ENCODE measurements around the gene MRPL52. TPM values are rescaled to one million over a fixed set of nuclear protein-coding genes. Genes with fewer than 3 reads are reported as not detected.

MRPL52 gene
- total and polyA plus RNA-seq, 2 experiments from 2014 or later = 44.3 to 230 TPM

DNA sequence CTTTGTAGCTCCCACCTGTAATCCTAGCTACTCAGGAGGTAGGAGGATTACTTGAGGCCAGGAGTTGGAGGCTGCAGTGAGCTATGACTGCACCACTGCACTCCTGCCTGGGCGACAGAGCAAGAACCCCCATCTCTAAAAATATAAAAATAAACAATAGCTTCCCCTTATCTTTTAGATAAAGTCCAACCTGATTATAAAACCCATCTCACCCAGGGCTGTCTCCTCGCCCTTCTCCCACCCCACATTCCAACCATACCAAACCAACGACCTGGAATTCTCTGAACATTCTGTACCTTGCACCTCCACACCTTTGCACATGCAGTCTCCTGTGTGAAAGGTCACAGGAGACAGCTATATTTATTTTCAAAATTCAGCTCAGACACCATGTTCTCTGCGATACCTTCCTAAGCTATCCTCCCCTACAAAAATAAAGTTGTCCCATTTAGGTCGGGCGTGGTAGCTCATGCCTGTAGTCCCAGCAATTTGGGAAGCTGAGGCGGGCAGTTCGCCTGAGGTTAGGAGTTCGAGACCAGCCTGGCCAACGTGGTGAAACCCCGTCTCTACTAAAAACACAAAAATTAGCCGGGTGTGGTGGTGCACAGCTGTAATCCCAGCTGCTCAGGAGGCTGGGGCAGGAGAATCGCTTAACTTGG lies 22.1 kb upstream of the MRPL52 start:
- H3K4me2 ChIP-seq (ENCODE audit: unreplicated experiment) = no peak overlapping the region
- in situ Hi-C loops (cut with MboI) = no loop called here
- no peak overlapping the region for H3K4me3 ChIP-seq
- H3K9me3 ChIP-seq (ENCODE audit: low read depth) = no peaks in the 10 kb centered on the region
- H3K27me3 ChIP-seq (replicated peaks; ENCODE audit: insufficient read depth) = no peaks in the 10 kb centered on the region
- H2AFZ ChIP-seq = no peak overlapping the region
- no peaks in the 10 kb centered on the region for H3K4me1 ChIP-seq (ENCODE audit: insufficient read depth)
- no peak for DNase-seq
- 66 to 71% methylated on average over 13 of the region's 13 CpGs for WGBS, 2 experiments (ENCODE audit: low coverage in 1 of 2, low lambda C conversion rate in 2 of 2, missing lambda C conversion rate in 2 of 2)
- H3K9ac ChIP-seq = no peak overlapping the region
- no peaks in the 10 kb centered on the region for H3K36me3 ChIP-seq (ENCODE audit: low read depth)
- TF ChIP-seq EZH2 (IDR thresholded peaks at IDR 0.05; ENCODE audit: insufficient read depth, poor library complexity, severe bottlenecking) = no peak
- TF ChIP-seq EZH2phosphoT487 (IDR thresholded peaks at IDR 0.05; ENCODE audit: insufficient read depth, low read depth) = no peak
- no peaks in the 10 kb centered on the region for H3F3A ChIP-seq (ENCODE audit: insufficient read depth)
- no peaks in the 10 kb centered on the region for H3K9me2 ChIP-seq (ENCODE audit: insufficient read depth)
- no peaks in the 10 kb centered on the region for H3K79me2 ChIP-seq (ENCODE audit: insufficient read depth)
- no peak overlapping the region for H3K27ac ChIP-seq
- H4K20me1 ChIP-seq (ENCODE audit: insufficient read depth) = no peaks in the 10 kb centered on the region

DNA sequence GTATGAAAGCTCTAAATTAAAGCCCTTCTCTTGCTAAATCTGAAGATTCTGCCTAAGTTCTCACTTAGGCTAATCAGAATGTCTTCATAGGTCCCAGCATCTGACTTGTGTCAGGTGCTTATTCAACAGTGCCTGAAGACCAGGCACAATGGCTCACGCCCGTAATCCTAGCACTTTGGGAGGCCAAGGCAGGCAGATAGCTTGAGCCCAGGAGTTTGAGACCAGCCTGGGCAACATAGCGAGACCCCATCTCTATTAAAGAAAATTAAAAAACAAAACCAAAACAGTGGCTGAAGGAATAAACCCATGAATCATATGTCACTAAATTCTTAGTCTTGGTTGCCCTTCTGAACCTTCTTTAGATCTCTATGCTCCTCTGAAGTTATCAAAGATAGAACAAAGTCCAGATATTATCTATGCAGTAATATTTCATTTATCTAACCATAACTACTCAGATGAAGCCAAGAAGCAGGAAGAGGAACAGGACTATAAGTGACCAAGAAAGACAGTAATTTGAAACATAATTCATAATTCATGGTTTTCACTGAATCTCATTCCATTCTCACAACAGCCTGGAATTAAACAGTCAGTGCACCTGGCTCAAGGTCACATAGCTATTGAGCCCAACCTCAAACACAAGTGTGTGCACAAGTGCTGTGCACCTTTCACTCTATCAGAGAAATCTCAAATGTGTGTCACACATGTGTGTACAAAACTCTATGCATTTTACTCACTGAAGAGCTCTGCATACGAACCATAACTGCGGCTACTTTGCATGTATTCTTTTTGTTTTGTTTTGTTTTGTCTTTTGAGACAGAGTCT lies 21.1 kb upstream of the MRPL52 start:
- no peaks in the 10 kb centered on the region for H3K9me2 ChIP-seq (ENCODE audit: insufficient read depth)
- H3K27me3 ChIP-seq (replicated peaks; ENCODE audit: insufficient read depth) = no peaks in the 10 kb centered on the region
- no peak overlapping the region for H3K27ac ChIP-seq
- no peak for DNase-seq
- TF ChIP-seq EZH2phosphoT487 (IDR thresholded peaks at IDR 0.05; ENCODE audit: insufficient read depth, low read depth) = no peak
- TF ChIP-seq EZH2 (IDR thresholded peaks at IDR 0.05; ENCODE audit: insufficient read depth, poor library complexity, severe bottlenecking) = no peak
- H4K20me1 ChIP-seq (ENCODE audit: insufficient read depth) = no peaks in the 10 kb centered on the region
- WGBS, 2 experiments (ENCODE audit: low coverage in 1 of 2, low lambda C conversion rate in 2 of 2, missing lambda C conversion rate in 2 of 2) = 58 to 65% methylated on average over 5 of the region's 5 CpGs
- no peak overlapping the region for H3K9ac ChIP-seq
- H3F3A ChIP-seq (ENCODE audit: insufficient read depth) = no peaks in the 10 kb centered on the region
- no peak overlapping the region for H3K4me3 ChIP-seq
- no peak overlapping the region for H3K4me2 ChIP-seq (ENCODE audit: unreplicated experiment)
- in situ Hi-C loops (cut with MboI) = no loop called here
- no peaks in the 10 kb centered on the region for H3K4me1 ChIP-seq (ENCODE audit: insufficient read depth)
- no peaks in the 10 kb centered on the region for H3K79me2 ChIP-seq (ENCODE audit: insufficient read depth)
- no peak overlapping the region for H2AFZ ChIP-seq
- H3K36me3 ChIP-seq (ENCODE audit: low read depth) = no peaks in the 10 kb centered on the region
- H3K9me3 ChIP-seq (ENCODE audit: low read depth) = no peaks in the 10 kb centered on the region

DNA sequence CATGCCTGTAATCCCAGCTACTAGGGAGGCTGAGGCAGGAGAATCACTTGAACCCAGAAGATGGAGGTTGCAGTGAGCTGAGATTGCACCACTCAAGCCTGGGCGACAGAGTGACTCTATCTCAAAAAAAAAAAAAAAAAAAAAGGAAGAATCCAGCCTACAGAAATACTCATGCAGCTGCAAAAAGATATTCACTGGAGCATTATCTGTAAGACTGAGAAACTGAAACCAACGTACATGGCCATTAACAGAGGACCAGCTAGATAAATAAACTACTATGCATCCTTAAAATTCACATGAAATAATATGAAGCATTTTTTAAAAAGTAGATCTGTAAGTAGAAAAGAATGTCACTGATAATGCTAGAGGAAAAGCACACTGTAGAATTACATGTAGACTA lies 18.0 kb upstream of the MRPL52 start:
- Histone ChIP-seq H3K4me2 (ENCODE audit: unreplicated experiment) (no peak overlapping the region), H2AFZ (no peak overlapping the region), H3K4me1 (ENCODE audit: insufficient read depth) (no peaks in the 10 kb centered on the region), H3K27me3 (replicated peaks; ENCODE audit: insufficient read depth) (no peaks in the 10 kb centered on the region), H3K9me2 (ENCODE audit: insufficient read depth) (no peaks in the 10 kb centered on the region), H3K27ac (no peak overlapping the region), H3K36me3 (ENCODE audit: low read depth) (no peaks in the 10 kb centered on the region), H3K9me3 (ENCODE audit: low read depth) (no peaks in the 10 kb centered on the region), H3K4me3 (no peak overlapping the region), H3K79me2 (ENCODE audit: insufficient read depth) (no peaks in the 10 kb centered on the region), H3K9ac (no peak overlapping the region), H4K20me1 (ENCODE audit: insufficient read depth) (no peaks in the 10 kb centered on the region), H3F3A (ENCODE audit: insufficient read depth) (no peaks in the 10 kb centered on the region)
- DNase-seq = no peak
- no peak for TF ChIP-seq EZH2 (IDR thresholded peaks at IDR 0.05; ENCODE audit: insufficient read depth, poor library complexity, severe bottlenecking)
- in situ Hi-C loops (cut with MboI) = no loop called here
- 41 to 52% methylated on average over 2 of the region's 2 CpGs for WGBS, 2 experiments (ENCODE audit: low coverage in 1 of 2, low lambda C conversion rate in 2 of 2, missing lambda C conversion rate in 2 of 2)

DNA sequence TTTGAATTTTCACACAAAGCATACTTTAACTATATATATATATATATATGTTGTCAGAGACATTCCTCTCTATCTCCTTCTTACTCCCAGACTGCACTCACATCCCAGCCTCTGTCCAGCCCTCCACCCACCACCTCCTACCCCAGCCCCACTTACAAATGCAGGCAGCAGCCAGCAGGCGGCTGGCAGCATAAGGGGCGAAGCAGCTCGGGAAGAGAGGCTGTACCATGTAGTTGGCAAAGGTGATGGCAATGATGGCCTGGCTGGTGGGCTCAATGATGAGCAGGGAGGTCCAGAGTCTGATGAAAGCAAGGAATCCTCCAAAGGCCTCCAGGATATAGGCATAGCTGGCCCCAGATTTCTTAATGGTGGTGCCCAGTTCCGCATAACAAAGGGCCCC lies 16.9 kb upstream of the MRPL52 start:
- Histone ChIP-seq H3K27me3 (replicated peaks; ENCODE audit: insufficient read depth) (no peaks in the 10 kb centered on the region), H3K79me2 (ENCODE audit: insufficient read depth) (no peaks in the 10 kb centered on the region), H3K36me3 (ENCODE audit: low read depth) (no peaks in the 10 kb centered on the region), H2AFZ (no peak overlapping the region), H3K4me2 (ENCODE audit: unreplicated experiment) (no peak overlapping the region), H3K4me3 (no peak overlapping the region), H3K9me2 (ENCODE audit: insufficient read depth) (no peaks in the 10 kb centered on the region), H3F3A (ENCODE audit: insufficient read depth) (peaks cover 1% of the 10 kb centered on the region; the same call in 1 of the 2 replicates), H4K20me1 (ENCODE audit: insufficient read depth) (no peaks in the 10 kb centered on the region), H3K27ac (no peak overlapping the region), H3K4me1 (ENCODE audit: insufficient read depth) (peaks cover 1% of the 10 kb centered on the region; the same call in 1 of the 2 replicates), H3K9ac (no peak overlapping the region), H3K9me3 (ENCODE audit: low read depth) (no peaks in the 10 kb centered on the region)
- DNase-seq = no peak
- in situ Hi-C loops (cut with MboI) = no loop called here
- WGBS, 2 experiments (ENCODE audit: low coverage in 1 of 2, low lambda C conversion rate in 2 of 2, missing lambda C conversion rate in 2 of 2) = 92 to 98% methylated on average over 4 of the region's 4 CpGs
- no peak for TF ChIP-seq EZH2 (IDR thresholded peaks at IDR 0.05; ENCODE audit: insufficient read depth, poor library complexity, severe bottlenecking)

All from GM23248 (cell line).